ENCODE data around the gene LAMP5.

- TF ChIP-seq CTCF (IDR thresholded peaks at IDR 0.05) (no peak), POLR2A (IDR thresholded peaks at IDR 0.05) (no peak)
These were observed 52.6 kb downstream of the LAMP5 start for GRCh38 chr20:9566977-9567376.

All from esophagus squamous epithelium (tissue), 4 donors.